Neural progenitor cell (in vitro differentiated cells): ENCODE data around the gene PTPN14. TPM values are rescaled to one million over a fixed set of nuclear protein-coding genes. Genes with fewer than 3 reads are reported as not detected.
A peak's percentile ranks its signal among the peaks of the same experiment; 100 is the strongest.

Source experiments
- DNase-seq: peaks from one replicate; pipeline ENCODE4 v3.0.0-alpha.2; 2016; ENCODE audit warnings: low spot score
- H2AFZ ChIP-seq: fragments of 200-600 bp; sonication (generic); replicated peaks from 2 replicates; pipeline ENCODE4 v1.6.1; 2016; ENCODE audit warnings: antibody characterized with exemption
- H3F3A ChIP-seq: fragments of 200-600 bp; sonication (generic); 2 replicates; pipeline ENCODE4 v1.6.1; 2016; ENCODE audit warnings: antibody characterized with exemption, low read depth
- H3K27ac ChIP-seq: fragments of 200-600 bp; sonication (generic); 2 replicates; pipeline ENCODE4 v1.5.1; 2016; ENCODE audit warnings: mild to moderate bottlenecking
- H3K27me3 ChIP-seq: fragments of 200-600 bp; sonication (generic); 2 replicates; pipeline ENCODE4 v1.6.1; 2016; ENCODE audit warnings: mild to moderate bottlenecking, moderate library complexity
- H3K36me3 ChIP-seq: fragments of 200-600 bp; sonication (generic); 2 replicates; pipeline ENCODE4 v1.5.1; 2016
- H3K4me1 ChIP-seq: fragments of 200-600 bp; sonication (generic); 2 replicates; pipeline ENCODE4 v1.6.1; 2016; ENCODE audit warnings: mixed run types
- H3K4me2 ChIP-seq: fragments of 200-600 bp; sonication (generic); 2 replicates; pipeline ENCODE4 v1.6.1; 2016
- H3K4me3 ChIP-seq: fragments of 200-600 bp; sonication (generic); 2 replicates; pipeline ENCODE4 v1.5.1; 2016
- H3K79me2 ChIP-seq: fragments of 200-600 bp; sonication (generic); 2 replicates; pipeline ENCODE4 v1.6.1; 2016; ENCODE audit warnings: low read depth
- H3K9ac ChIP-seq: fragments of 200-600 bp; sonication (generic); 2 replicates; pipeline ENCODE4 v1.6.1; 2016
- H3K9me3 ChIP-seq: fragments of 200-600 bp; sonication (generic); 2 replicates; pipeline ENCODE4 v1.5.1; 2016; ENCODE audit warnings: low read depth
- H4K20me1 ChIP-seq: fragments of 200-600 bp; sonication (generic); 2 replicates; pipeline ENCODE4 v1.6.1; 2016; ENCODE audit warnings: low read depth
- H3K27ac Mint-ChIP-seq: 3 replicates; pipeline ENCODE4 v1.8.0; 2021; ENCODE audit warnings: mixed read lengths
- H3K27me3 Mint-ChIP-seq: 2 replicates; pipeline ENCODE4 v1.8.0; 2022; ENCODE audit warnings: low read depth, mild to moderate bottlenecking, inconsistent platforms, moderate library complexity, mixed read lengths; ENCODE audit not compliant: insufficient read depth
- H3K36me3 Mint-ChIP-seq: 3 replicates; pipeline ENCODE4 v1.8.0; 2021; ENCODE audit warnings: mixed read lengths
- H3K4me1 Mint-ChIP-seq: 3 replicates; pipeline ENCODE4 v1.8.0; 2021; ENCODE audit warnings: mixed read lengths
- H3K4me3 Mint-ChIP-seq: 3 replicates; pipeline ENCODE4 v1.8.0; 2021; ENCODE audit warnings: mild to moderate bottlenecking, moderate library complexity, mixed read lengths
- H3K9me3 Mint-ChIP-seq: 3 replicates; pipeline ENCODE4 v1.8.0; 2020; ENCODE audit warnings: mixed read lengths
- EZH2 ChIP-seq: fragments of 200-600 bp; sonication (generic); IDR thresholded peaks from 2 replicates; pipeline ENCODE4 v1.6.1; 2017; ENCODE audit warnings: antibody characterized with exemption, mild to moderate bottlenecking, moderate library complexity
- EZH2phosphoT487 ChIP-seq: fragments of 200-600 bp; sonication (generic); IDR thresholded peaks from 2 replicates; pipeline ENCODE4 v1.6.1; 2017; ENCODE audit warnings: antibody characterized with exemption
- total RNA-seq: library from RNA; depleted of rRNA; stranded (reverse); fragments of >200 nt; gene quantifications from 2 replicates; pipeline ENCODE4 v1.2.3, GENCODE V29; 2015; ENCODE audit warnings: low replicate concordance
- TF ChIP-seq, protein P1 (sequence below): fragments of 200-600 bp; sonication (generic); IDR thresholded peaks from 2 replicates; pipeline ENCODE4 v1.5.1; 2017; ENCODE audit warnings: antibody characterized with exemption, mild to moderate bottlenecking

The PTPN14 gene
- total RNA-seq, 1 donor from 2014 or later: 28.3 TPM

DNA sequence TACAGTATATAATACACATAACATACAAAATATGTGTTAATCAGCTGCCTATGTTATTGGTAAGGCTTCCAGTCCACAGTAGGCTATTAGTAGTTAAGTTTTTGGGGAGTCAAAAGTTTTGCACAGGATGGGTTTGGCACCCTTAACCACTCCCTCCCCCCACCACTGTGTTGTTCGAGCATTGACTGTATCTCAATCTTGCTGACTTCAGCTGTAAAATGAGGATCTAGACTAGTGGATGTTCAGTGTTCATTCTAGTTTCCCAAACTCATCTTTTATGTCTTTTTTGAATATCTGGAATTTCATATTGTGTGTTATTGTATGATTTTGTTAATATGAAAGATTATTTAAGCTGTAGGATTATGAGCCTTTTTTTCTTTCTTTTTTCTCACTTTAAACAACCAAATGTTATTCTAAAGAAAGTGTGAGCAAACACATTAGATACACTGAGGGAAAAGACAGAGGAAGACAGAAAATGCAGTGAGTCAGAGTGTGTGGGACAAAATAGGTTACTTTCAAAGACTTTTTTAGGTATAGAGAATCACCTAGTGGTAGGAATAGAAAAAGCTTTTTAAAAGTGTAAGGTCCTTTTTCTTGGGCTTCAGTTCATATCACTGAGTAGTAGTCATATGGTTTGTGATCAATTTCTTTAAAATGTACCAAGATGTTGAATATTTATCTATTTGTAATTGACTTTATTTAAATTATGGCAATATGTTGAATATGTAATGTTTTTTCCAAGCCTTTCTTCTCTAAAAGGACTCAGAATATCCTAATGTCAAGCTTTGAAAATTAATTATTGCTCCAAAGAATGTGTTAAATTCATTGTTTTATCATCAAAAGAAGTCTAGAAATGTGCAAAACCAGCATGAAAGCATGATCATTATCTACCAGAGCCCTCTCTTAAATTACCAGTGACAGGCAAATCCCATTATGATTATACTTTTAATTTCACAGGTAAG is 33.7 kb upstream of the PTPN14 start:
- Histone ChIP-seq H3K4me2 (no peak overlapping the region), H3F3A (no peaks in the 10 kb centered on the region), H3K79me2 (no peaks in the 10 kb centered on the region), H3K27me3 (no peaks in the 10 kb centered on the region), H3K9me3 (no peaks in the 10 kb centered on the region), H3K4me1 (no peaks in the 10 kb centered on the region), H3K36me3 (no peaks in the 10 kb centered on the region), H3K9ac (no peak overlapping the region), H4K20me1 (no peaks in the 10 kb centered on the region), H3K4me3 (no peak overlapping the region), H2AFZ (no peak overlapping the region), H3K27ac (no peak overlapping the region)
- Mint-ChIP-seq H3K4me1 (no peaks in the 10 kb centered on the region), H3K4me3 (no peak overlapping the region), H3K36me3 (no peaks in the 10 kb centered on the region), H3K27me3 (peaks cover 3% of the 10 kb centered on the region), H3K27ac (no peak overlapping the region), H3K9me3 (no peaks in the 10 kb centered on the region)
- TF ChIP-seq EZH2phosphoT487 (no peak), EZH2 (no peak)
- TF ChIP-seq, protein P1, sequence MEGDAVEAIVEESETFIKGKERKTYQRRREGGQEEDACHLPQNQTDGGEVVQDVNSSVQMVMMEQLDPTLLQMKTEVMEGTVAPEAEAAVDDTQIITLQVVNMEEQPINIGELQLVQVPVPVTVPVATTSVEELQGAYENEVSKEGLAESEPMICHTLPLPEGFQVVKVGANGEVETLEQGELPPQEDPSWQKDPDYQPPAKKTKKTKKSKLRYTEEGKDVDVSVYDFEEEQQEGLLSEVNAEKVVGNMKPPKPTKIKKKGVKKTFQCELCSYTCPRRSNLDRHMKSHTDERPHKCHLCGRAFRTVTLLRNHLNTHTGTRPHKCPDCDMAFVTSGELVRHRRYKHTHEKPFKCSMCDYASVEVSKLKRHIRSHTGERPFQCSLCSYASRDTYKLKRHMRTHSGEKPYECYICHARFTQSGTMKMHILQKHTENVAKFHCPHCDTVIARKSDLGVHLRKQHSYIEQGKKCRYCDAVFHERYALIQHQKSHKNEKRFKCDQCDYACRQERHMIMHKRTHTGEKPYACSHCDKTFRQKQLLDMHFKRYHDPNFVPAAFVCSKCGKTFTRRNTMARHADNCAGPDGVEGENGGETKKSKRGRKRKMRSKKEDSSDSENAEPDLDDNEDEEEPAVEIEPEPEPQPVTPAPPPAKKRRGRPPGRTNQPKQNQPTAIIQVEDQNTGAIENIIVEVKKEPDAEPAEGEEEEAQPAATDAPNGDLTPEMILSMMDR: peak; percentile 75
- peak; percentile 24 for DNase-seq

DNA sequence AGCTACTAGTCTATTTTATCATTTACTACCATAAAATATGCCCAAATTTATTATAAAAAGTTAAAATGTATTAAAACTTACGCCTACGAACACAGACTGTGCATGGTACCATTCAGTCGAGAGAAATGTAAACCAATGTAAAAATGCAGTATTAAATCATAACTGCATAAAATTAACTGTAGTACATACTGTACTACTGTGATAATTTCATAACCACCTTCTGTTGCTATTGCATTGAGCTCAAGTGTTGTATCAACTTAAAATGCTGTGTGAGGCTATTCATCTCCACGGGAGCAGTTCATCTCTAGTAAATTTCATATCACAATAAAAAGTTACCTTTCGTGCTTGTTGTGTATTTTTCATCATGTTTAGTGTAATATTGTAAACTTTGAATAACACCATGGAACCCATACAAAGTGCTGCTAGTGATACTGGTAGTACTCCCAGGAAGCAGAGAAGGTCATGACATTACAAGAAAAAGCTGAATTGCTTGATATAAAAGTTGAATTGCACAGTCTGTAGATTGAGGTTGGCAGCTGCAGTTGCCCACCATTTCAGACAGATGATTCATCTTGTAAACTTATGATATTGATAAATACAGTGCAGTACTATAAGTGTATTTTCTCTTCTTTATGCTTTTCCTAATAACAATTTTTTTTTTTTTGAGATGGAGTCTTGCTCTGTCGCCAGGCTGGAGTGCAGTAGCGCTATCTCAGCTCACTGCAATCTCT is 32.6 kb upstream of the PTPN14 start:
- Mint-ChIP-seq H3K4me3 (no peak overlapping the region), H3K4me1 (no peaks in the 10 kb centered on the region), H3K36me3 (no peaks in the 10 kb centered on the region), H3K9me3 (no peaks in the 10 kb centered on the region), H3K27me3 (no peaks in the 10 kb centered on the region), H3K27ac (no peak overlapping the region)
- no peaks in the 10 kb centered on the region for H3F3A ChIP-seq
- no peak overlapping the region for H3K4me3 ChIP-seq
- no peaks in the 10 kb centered on the region for H4K20me1 ChIP-seq
- no peaks in the 10 kb centered on the region for H3K79me2 ChIP-seq
- no peak overlapping the region for H3K27ac ChIP-seq
- H3K27me3 ChIP-seq: no peaks in the 10 kb centered on the region
- H3K9ac ChIP-seq: no peak overlapping the region
- no peak overlapping the region for H2AFZ ChIP-seq
- no peak overlapping the region for H3K4me2 ChIP-seq
- DNase-seq: no peak
- H3K36me3 ChIP-seq: no peaks in the 10 kb centered on the region
- H3K9me3 ChIP-seq: no peaks in the 10 kb centered on the region
- TF ChIP-seq EZH2phosphoT487 (no peak), EZH2 (no peak)
- H3K4me1 ChIP-seq: no peaks in the 10 kb centered on the region

DNA sequence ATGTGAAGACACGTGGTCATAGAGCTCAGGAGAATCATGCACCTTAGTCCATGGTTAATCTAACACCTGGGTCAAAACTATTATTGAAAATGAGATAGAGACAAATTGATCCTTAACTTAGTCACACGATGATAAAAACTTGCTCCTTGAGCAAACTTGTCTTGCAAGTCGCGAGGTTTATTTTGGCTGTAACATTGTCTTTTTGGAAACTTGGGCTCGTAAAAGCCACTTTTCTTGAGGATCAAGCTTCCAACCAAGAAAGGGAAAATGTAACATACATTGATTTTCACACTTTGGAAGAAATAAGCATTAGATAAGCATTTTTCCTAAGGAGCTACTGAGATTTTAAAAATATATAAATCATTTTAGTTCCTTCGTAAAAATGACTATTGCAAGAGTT is 31.7 kb upstream of the PTPN14 start:
- no peaks in the 10 kb centered on the region for H3K27me3 Mint-ChIP-seq
- H3K27ac Mint-ChIP-seq: no peak overlapping the region
- Histone ChIP-seq H4K20me1 (no peaks in the 10 kb centered on the region), H3F3A (no peaks in the 10 kb centered on the region), H3K9ac (no peak overlapping the region), H3K9me3 (no peaks in the 10 kb centered on the region), H3K79me2 (no peaks in the 10 kb centered on the region), H3K27me3 (no peaks in the 10 kb centered on the region), H3K36me3 (no peaks in the 10 kb centered on the region), H2AFZ (no peak overlapping the region), H3K4me1 (no peaks in the 10 kb centered on the region), H3K4me2 (no peak overlapping the region), H3K4me3 (no peak overlapping the region), H3K27ac (no peak overlapping the region)
- no peaks in the 10 kb centered on the region for H3K4me1 Mint-ChIP-seq
- H3K36me3 Mint-ChIP-seq: no peaks in the 10 kb centered on the region
- no peak for DNase-seq
- no peak for TF ChIP-seq EZH2
- TF ChIP-seq, protein P1: no peak
- no peak for TF ChIP-seq EZH2phosphoT487
- H3K4me3 Mint-ChIP-seq: no peak overlapping the region
- H3K9me3 Mint-ChIP-seq: peaks cover under 1% of the 10 kb centered on the region
